ENCODE data around the gene DHX38.

Gene DHX38

GRCh38 chr16:72094266-72094610 lies 591 bp downstream of the DHX38 start:
- H4K12ac ChIP-seq (ENCODE audit: low read depth, low read length): peak overlapping the region; percentile 63
- no peak overlapping the region for H2BK5ac ChIP-seq (ENCODE audit: low read depth, low read length, poor library complexity)
- H3K27ac ChIP-seq (ENCODE audit: low read depth, low read length): no peak overlapping the region
- H2AK5ac ChIP-seq (ENCODE audit: low read length): peak overlapping the region; percentile 55
- no CpG with 5 or more reads among the region's 11 CpGs for WGBS (ENCODE audit: extremely low coverage, insufficient coverage, insufficient read length)
- H4K91ac ChIP-seq (ENCODE audit: low read depth, low read length): peak overlapping the region; percentile 74
- peaks cover 24 to 34% of the 10 kb centered on the region in 2 experiments for H3K36me3 ChIP-seq (ENCODE audit: control insufficient read depth in 1 of 2, insufficient read depth in 2 of 2, low read length in 2 of 2)
- no peaks in the 10 kb centered on the region for H3K27me3 ChIP-seq (ENCODE audit: insufficient read depth, low read length)
- no peaks in the 10 kb centered on the region for H3K9me3 ChIP-seq (ENCODE audit: insufficient read depth, low read depth, low read length)
- H2AFZ ChIP-seq (ENCODE audit: insufficient read depth, low read length, poor library complexity): peak overlapping the region; percentile 77
- peak overlapping the region; percentile 66 for H3K18ac ChIP-seq (ENCODE audit: low read length)
- H3K23ac ChIP-seq (ENCODE audit: low read length): no peak overlapping the region
- H3K9ac ChIP-seq (ENCODE audit: low read length): peak overlapping the region; percentile 95
- H3K14ac ChIP-seq (ENCODE audit: low read length): peak overlapping the region; percentile 71
- peaks cover 8% of the 10 kb centered on the region for H3K79me2 ChIP-seq (ENCODE audit: control insufficient read depth, insufficient read depth, low read length, poor library complexity)
- peak overlapping the region; percentile 97 for H3K4me2 ChIP-seq (ENCODE audit: low read length)
- H2BK12ac ChIP-seq (ENCODE audit: low read length): no peak overlapping the region
- DNase-seq: peak in 1 of 2 donors; percentile 19
- peak overlapping the region; percentile 87 for H4K8ac ChIP-seq (ENCODE audit: low read depth, low read length)
- H3K4me3 ChIP-seq (ENCODE audit: low read depth, low read length): peak overlapping the region; percentile 99
- H2BK120ac ChIP-seq (ENCODE audit: insufficient read depth, low read length, poor library complexity): peak overlapping the region; percentile 50
- peaks cover 7% of the 10 kb centered on the region for H3K79me1 ChIP-seq (ENCODE audit: low read length)
- peaks cover 0 to 3% of the 10 kb centered on the region in 2 experiments for H3K4me1 ChIP-seq (ENCODE audit: control insufficient read depth in 1 of 2, insufficient read depth in 2 of 2, low read length in 2 of 2)
- H3K4ac ChIP-seq (ENCODE audit: low read depth, low read length): peak overlapping the region; percentile 86

DNA sequence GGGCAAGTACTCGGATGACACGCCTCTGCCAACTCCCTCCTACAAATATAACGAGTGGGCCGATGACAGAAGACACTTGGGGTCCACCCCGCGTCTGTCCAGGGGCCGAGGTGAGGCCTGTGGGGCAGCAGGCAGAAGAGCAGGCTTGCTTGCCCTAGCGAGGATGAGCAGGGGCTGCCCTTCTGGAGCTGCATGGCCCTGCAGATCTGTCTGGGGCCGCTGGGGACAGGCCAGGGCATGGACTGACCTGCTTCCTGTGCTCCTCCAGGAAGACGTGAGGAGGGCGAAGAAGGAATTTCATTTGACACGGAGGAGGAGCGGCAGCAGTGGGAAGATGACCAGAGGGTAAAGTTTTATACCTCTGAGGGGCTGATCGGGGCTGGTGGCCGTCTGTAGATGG lies 5.3 kb downstream of the DHX38 start:
- Histone ChIP-seq H2AK5ac (ENCODE audit: low read length) (no peak overlapping the region), H3K27ac (ENCODE audit: low read depth, low read length) (no peak overlapping the region), H3K4me2 (ENCODE audit: low read length) (no peak overlapping the region), H3K9me3 (ENCODE audit: insufficient read depth, low read depth, low read length) (no peaks in the 10 kb centered on the region), H3K36me3 (ENCODE audit: control insufficient read depth in 1 of 2, insufficient read depth in 2 of 2, low read length in 2 of 2) (peaks cover 58 to 70% of the 10 kb centered on the region in 2 experiments), H2BK12ac (ENCODE audit: low read length) (no peak overlapping the region), H4K12ac (ENCODE audit: low read depth, low read length) (no peak overlapping the region), H3K4me1 (ENCODE audit: control insufficient read depth in 1 of 2, insufficient read depth in 2 of 2, low read length in 2 of 2) (no peaks in the 10 kb centered on the region), H4K8ac (ENCODE audit: low read depth, low read length) (no peak overlapping the region), H3K18ac (ENCODE audit: low read length) (no peak overlapping the region), H2AFZ (ENCODE audit: insufficient read depth, low read length, poor library complexity) (no peak overlapping the region), H2BK5ac (ENCODE audit: low read depth, low read length, poor library complexity) (no peak overlapping the region), H3K14ac (ENCODE audit: low read length) (no peak overlapping the region), H3K79me1 (ENCODE audit: low read length) (peaks cover 2% of the 10 kb centered on the region), H3K4me3 (ENCODE audit: low read depth, low read length) (no peak overlapping the region), H3K79me2 (ENCODE audit: control insufficient read depth, insufficient read depth, low read length, poor library complexity) (peaks cover 2% of the 10 kb centered on the region), H2BK120ac (ENCODE audit: insufficient read depth, low read length, poor library complexity) (no peak overlapping the region), H3K4ac (ENCODE audit: low read depth, low read length) (no peak overlapping the region), H3K9ac (ENCODE audit: low read length) (no peak overlapping the region), H4K91ac (ENCODE audit: low read depth, low read length) (no peak overlapping the region), H3K23ac (ENCODE audit: low read length) (no peak overlapping the region), H3K27me3 (ENCODE audit: insufficient read depth, low read length) (no peaks in the 10 kb centered on the region)
- DNase-seq: no peak
- no CpG with 5 or more reads among the region's 15 CpGs for WGBS (ENCODE audit: extremely low coverage, insufficient coverage, insufficient read length)

DNA sequence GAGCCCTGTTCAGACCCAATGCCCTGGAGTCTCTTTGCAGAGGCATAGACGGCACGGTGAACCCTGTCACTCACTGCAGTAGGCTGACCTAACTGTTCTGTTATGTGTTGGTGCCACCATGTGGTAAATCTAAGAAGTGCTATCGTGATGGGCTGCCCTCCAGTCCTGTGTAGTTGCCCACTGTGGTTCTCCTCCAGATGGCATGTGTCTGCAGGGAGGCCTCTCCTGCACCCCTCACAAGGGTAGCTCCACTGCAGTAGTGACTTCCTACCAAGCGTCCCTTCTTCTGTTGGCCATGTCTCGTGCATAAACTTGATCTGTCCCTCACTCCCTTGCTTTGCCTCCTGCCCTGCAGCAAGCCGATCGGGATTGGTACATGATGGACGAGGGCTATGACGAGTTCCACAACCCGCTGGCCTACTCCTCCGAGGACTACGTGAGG lies 5.8 kb downstream of the DHX38 start:
- H3K9ac ChIP-seq (ENCODE audit: low read length): no peak overlapping the region
- no peak overlapping the region for H3K4me3 ChIP-seq (ENCODE audit: low read depth, low read length)
- H3K27ac ChIP-seq (ENCODE audit: low read depth, low read length): no peak overlapping the region
- H4K12ac ChIP-seq (ENCODE audit: low read depth, low read length): no peak overlapping the region
- no peaks in the 10 kb centered on the region for H3K79me2 ChIP-seq (ENCODE audit: control insufficient read depth, insufficient read depth, low read length, poor library complexity)
- DNase-seq: peak; percentile 28 to 74
- peaks cover 63 to 75% of the 10 kb centered on the region in 2 experiments for H3K36me3 ChIP-seq (ENCODE audit: control insufficient read depth in 1 of 2, insufficient read depth in 2 of 2, low read length in 2 of 2)
- no CpG with 5 or more reads among the region's 12 CpGs for WGBS (ENCODE audit: extremely low coverage, insufficient coverage, insufficient read length)
- no peak overlapping the region for H2BK120ac ChIP-seq (ENCODE audit: insufficient read depth, low read length, poor library complexity)
- H3K27me3 ChIP-seq (ENCODE audit: insufficient read depth, low read length): no peaks in the 10 kb centered on the region
- no peak overlapping the region for H3K23ac ChIP-seq (ENCODE audit: low read length)
- no peak overlapping the region for H3K4ac ChIP-seq (ENCODE audit: low read depth, low read length)
- H3K4me2 ChIP-seq (ENCODE audit: low read length): no peak overlapping the region
- H2BK12ac ChIP-seq (ENCODE audit: low read length): no peak overlapping the region
- H4K8ac ChIP-seq (ENCODE audit: low read depth, low read length): no peak overlapping the region
- H2BK5ac ChIP-seq (ENCODE audit: low read depth, low read length, poor library complexity): no peak overlapping the region
- no peaks in the 10 kb centered on the region for H3K4me1 ChIP-seq (ENCODE audit: control insufficient read depth in 1 of 2, insufficient read depth in 2 of 2, low read length in 2 of 2)
- H2AK5ac ChIP-seq (ENCODE audit: low read length): no peak overlapping the region
- H2AFZ ChIP-seq (ENCODE audit: insufficient read depth, low read length, poor library complexity): no peak overlapping the region
- no peak overlapping the region for H3K18ac ChIP-seq (ENCODE audit: low read length)
- no peaks in the 10 kb centered on the region for H3K9me3 ChIP-seq (ENCODE audit: insufficient read depth, low read depth, low read length)
- H3K14ac ChIP-seq (ENCODE audit: low read length): no peak overlapping the region
- H3K79me1 ChIP-seq (ENCODE audit: low read length): no peaks in the 10 kb centered on the region
- H4K91ac ChIP-seq (ENCODE audit: low read depth, low read length): no peak overlapping the region

GRCh38 chr16:72101195-72101594 lies 7.5 kb downstream of the DHX38 start:
- Histone ChIP-seq H2BK12ac (ENCODE audit: low read length) (no peak overlapping the region), H3K14ac (ENCODE audit: low read length) (no peak overlapping the region), H3K4me1 (ENCODE audit: control insufficient read depth in 1 of 2, insufficient read depth in 2 of 2, low read length in 2 of 2) (no peaks in the 10 kb centered on the region), H3K79me2 (ENCODE audit: control insufficient read depth, insufficient read depth, low read length, poor library complexity) (no peaks in the 10 kb centered on the region), H3K18ac (ENCODE audit: low read length) (no peak overlapping the region), H3K79me1 (ENCODE audit: low read length) (no peaks in the 10 kb centered on the region), H3K4me3 (ENCODE audit: low read depth, low read length) (no peak overlapping the region), H2BK5ac (ENCODE audit: low read depth, low read length, poor library complexity) (no peak overlapping the region), H3K36me3 (ENCODE audit: control insufficient read depth in 1 of 2, insufficient read depth in 2 of 2, low read length in 2 of 2) (peaks cover 78 to 90% of the 10 kb centered on the region in 2 experiments), H3K27me3 (ENCODE audit: insufficient read depth, low read length) (no peaks in the 10 kb centered on the region), H3K27ac (ENCODE audit: low read depth, low read length) (no peak overlapping the region), H4K12ac (ENCODE audit: low read depth, low read length) (no peak overlapping the region), H3K4ac (ENCODE audit: low read depth, low read length) (no peak overlapping the region), H3K4me2 (ENCODE audit: low read length) (no peak overlapping the region), H3K23ac (ENCODE audit: low read length) (no peak overlapping the region), H3K9me3 (ENCODE audit: insufficient read depth, low read depth, low read length) (no peaks in the 10 kb centered on the region), H4K91ac (ENCODE audit: low read depth, low read length) (no peak overlapping the region), H2AFZ (ENCODE audit: insufficient read depth, low read length, poor library complexity) (no peak overlapping the region), H2AK5ac (ENCODE audit: low read length) (no peak overlapping the region), H2BK120ac (ENCODE audit: insufficient read depth, low read length, poor library complexity) (no peak overlapping the region), H3K9ac (ENCODE audit: low read length) (no peak overlapping the region), H4K8ac (ENCODE audit: low read depth, low read length) (no peak overlapping the region)
- no peak for DNase-seq
- no CpG with 5 or more reads among the region's 10 CpGs for WGBS (ENCODE audit: extremely low coverage, insufficient coverage, insufficient read length)
